Keratinocyte (primary cell): ENCODE measurements around the gene RAB38. TPM values are rescaled to one million over a fixed set of nuclear protein-coding genes. Genes with fewer than 3 reads are reported as not detected.

ENCODE experiments used
- DNase-seq: peaks from one replicate; pipeline ENCODE4 v3.0.0-alpha.2; 2011; ENCODE audit warnings: low read depth, missing footprints, low spot score
- FAIRE-seq: peaks from 2 replicates; lab custom pipeline; 2011; peaks lifted over from hg19 to GRCh38; lab: Jason Lieb, UNC
- H2AFZ ChIP-seq: 2 replicates; pipeline ENCODE4 v1.6.0; 2012; ENCODE audit warnings: low read length, control low read depth, inconsistent platforms; ENCODE audit not compliant: control insufficient read depth
- H3K27ac ChIP-seq: 2 replicates; pipeline ENCODE4 v1.5.1; 2011; ENCODE audit warnings: low read length; ENCODE audit not compliant: control insufficient read depth, insufficient read depth
- H3K27me3 ChIP-seq: 3 replicates; pipeline ENCODE4 v1.6.0; 2011; ENCODE audit warnings: low read length; ENCODE audit not compliant: control insufficient read depth, insufficient read depth; ENCODE audit errors: extremely low read depth
- H3K36me3 ChIP-seq, 2 experiments: 2 replicates in 1 of 2; 3 replicates in 1 of 2; pipeline ENCODE4 v1.5.1; 2011; ENCODE audit warnings: low read length in 2 of 2, mild to moderate bottlenecking in 1 of 2; ENCODE audit not compliant: control insufficient read depth in 2 of 2, insufficient read depth in 2 of 2; ENCODE audit errors: extremely low read depth in 1 of 2
- H3K4me1 ChIP-seq: 3 replicates; pipeline ENCODE4 v1.5.1; 2011; ENCODE audit warnings: low read length; ENCODE audit not compliant: control insufficient read depth, insufficient read depth; ENCODE audit errors: extremely low read depth
- H3K4me2 ChIP-seq: 3 replicates; pipeline ENCODE4 v1.6.0; 2011; ENCODE audit warnings: low read depth, low read length; ENCODE audit not compliant: control insufficient read depth, insufficient read depth; ENCODE audit errors: extremely low read depth
- H3K4me3 ChIP-seq, 3 experiments: fragments of 200-600 bp in 1 of 3; sonication (generic) in 1 of 3; 2 replicates in 2 of 3; 3 replicates in 1 of 3; pipeline ENCODE4 v1.5.1; 2011 to 2016; ENCODE audit warnings: low read length in 3 of 3, mild to moderate bottlenecking in 3 of 3, control low read depth in 2 of 3, inconsistent platforms in 1 of 3, low read depth in 1 of 3, mixed read lengths in 1 of 3, mixed run types in 1 of 3, moderate library complexity in 1 of 3; ENCODE audit not compliant: control insufficient read depth in 2 of 3, insufficient read depth in 2 of 3; ENCODE audit errors: extremely low read depth in 1 of 3
- H3K79me2 ChIP-seq: 2 replicates; pipeline ENCODE4 v1.6.0; 2012; ENCODE audit warnings: low read length; ENCODE audit not compliant: control insufficient read depth, insufficient read depth
- H3K9ac ChIP-seq: 3 replicates; pipeline ENCODE4 v1.6.0; 2011; ENCODE audit warnings: low read length; ENCODE audit not compliant: control insufficient read depth, insufficient read depth; ENCODE audit errors: extremely low read depth
- H3K9me1 ChIP-seq: 3 replicates; pipeline ENCODE4 v1.6.0; 2011; ENCODE audit warnings: low read length; ENCODE audit not compliant: control insufficient read depth, insufficient read depth; ENCODE audit errors: extremely low read depth
- H3K9me3 ChIP-seq: 2 replicates; pipeline ENCODE4 v1.5.1; 2012; ENCODE audit warnings: low read depth, low read length; ENCODE audit not compliant: control insufficient read depth
- H4K20me1 ChIP-seq: 3 replicates; pipeline ENCODE4 v1.6.0; 2011; ENCODE audit warnings: low read length; ENCODE audit not compliant: control insufficient read depth, insufficient read depth; ENCODE audit errors: extremely low read depth
- CTCF ChIP-seq, 3 experiments: IDR thresholded peaks in 1 of 3; conservative IDR thresholded peaks in 1 of 3; optimal IDR thresholded peaks in 1 of 3; 2 replicates in 2 of 3; 3 replicates in 1 of 3; pipeline versions ENCODE3 to v1.5.1; 2011; ENCODE audit warnings: low read length in 3 of 3, mild to moderate bottlenecking in 3 of 3, moderate library complexity in 2 of 3, control low read depth in 1 of 3, inconsistent platforms in 1 of 3; ENCODE audit not compliant: insufficient read depth in 2 of 3; ENCODE audit errors: extremely low read depth in 1 of 3
- EZH2 ChIP-seq: IDR thresholded peaks from one replicate; pipeline ENCODE4 v1.6.1; 2012; ENCODE audit warnings: inconsistent platforms, mild to moderate bottlenecking, low read length, moderate library complexity
- dilution Hi-C: fragments of 300-500 bp; cut with MboI; formaldehyde crosslinking; loops from one replicate; pipeline ENCODE4 v1.7.0; 2020; ENCODE audit warnings: low sequenced_read_pairs; ENCODE audit not compliant: extremely low pct_ligation_motif_present
- polyA plus RNA-seq, 5 experiments: library from polyadenylated mRNA; depleted of rRNA in 3 of 5; stranded (reverse) in 3 of 5; stranded (forward) in 1 of 5; unstranded in 1 of 5; fragments of >200 nt; gene quantifications; 1 replicate in 1 of 5; 2 replicates in 3 of 5; 3 replicates in 1 of 5; pipeline versions ENCODE4 v1.2.1 to v1.2.3, GENCODE V29; 2011 to 2012; ENCODE audit warnings: missing spikeins in 2 of 5, low read depth in 1 of 5, low replicate concordance in 1 of 5

RAB38 gene
- polyA plus RNA-seq, 1 donor (not counting 4 experiments of a cell fraction or from before 2014, with no cell fraction given): 146 TPM

GRCh38 chr11:88068848-88069554 is 106.2 kb downstream of the RAB38 start:
- dilution Hi-C loops: no loop called here
- Histone ChIP-seq H3K4me1 (no peaks in the 10 kb centered on the region), H3K9me3 (no peaks in the 10 kb centered on the region), H3K4me2 (no peak overlapping the region), H4K20me1 (no peaks in the 10 kb centered on the region), H3K9ac (no peak overlapping the region), H3K36me3 (no peaks in the 10 kb centered on the region), H3K27ac (no peak overlapping the region), H2AFZ (no peak overlapping the region), H3K27me3 (no peaks in the 10 kb centered on the region), H3K9me1 (no peaks in the 10 kb centered on the region), H3K79me2 (no peaks in the 10 kb centered on the region), H3K4me3 (no peak overlapping the region)
- DNase-seq: no peak
- no peak for TF ChIP-seq EZH2
- TF ChIP-seq CTCF (optimal IDR thresholded peaks at IDR 0.05 in 1 of 3, IDR thresholded peaks at IDR 0.05 in 1 of 3, conservative IDR thresholded peaks at IDR 0.05 in 1 of 3; ENCODE audit: extremely low read depth in 1 of 3, insufficient read depth in 2 of 3, low read length in 3 of 3): no peak
- no peak for FAIRE-seq

GRCh38 chr11:88066090-88066489 is 109.2 kb downstream of the RAB38 start:
- TF ChIP-seq EZH2 (no peak), CTCF (optimal IDR thresholded peaks at IDR 0.05 in 1 of 3, IDR thresholded peaks at IDR 0.05 in 1 of 3, conservative IDR thresholded peaks at IDR 0.05 in 1 of 3; ENCODE audit: extremely low read depth in 1 of 3, insufficient read depth in 2 of 3, low read length in 3 of 3) (no peak)
- H2AFZ ChIP-seq: no peak overlapping the region
- dilution Hi-C loops: no loop called here
- DNase-seq (no peak), FAIRE-seq (no peak)
- no peaks in the 10 kb centered on the region for H3K27me3 ChIP-seq
- no peak overlapping the region for H3K4me2 ChIP-seq
- no peaks in the 10 kb centered on the region for H3K36me3 ChIP-seq
- no peaks in the 10 kb centered on the region for H3K9me3 ChIP-seq
- H3K79me2 ChIP-seq: no peaks in the 10 kb centered on the region
- no peak overlapping the region for H3K4me3 ChIP-seq
- H3K4me1 ChIP-seq: no peaks in the 10 kb centered on the region
- H3K9ac ChIP-seq: no peak overlapping the region
- no peaks in the 10 kb centered on the region for H4K20me1 ChIP-seq
- H3K27ac ChIP-seq: no peak overlapping the region
- H3K9me1 ChIP-seq: no peaks in the 10 kb centered on the region
